Activated CD4-positive, alpha-beta T cell treated with anti-CD3 and anti-CD28 coated beads for 36 hours (primary cell): Measurements from ENCODE around the gene SPINDOC. TPM values are rescaled to one million over a fixed set of nuclear protein-coding genes. Genes with fewer than 3 reads are reported as not detected.

Experiments used
- ATAC-seq: fragments of 200-7000 bp; cut with Tn5 transposase; one replicate; pipeline ENCODE4 v1.10.0; 2021; ENCODE audit warnings: mild to moderate bottlenecking, moderate library complexity
- CTCF ChIA-PET: fragments of 350-600 bp; sonication (Branson Sonifier 250); formaldehyde crosslinking; loops from one replicate; lab custom pipeline; 2021; ENCODE audit warnings: antibody characterized with exemption; lab: Charles Lee
- POLR2A ChIA-PET: fragments of 350-600 bp; sonication (Branson Sonifier 250); formaldehyde crosslinking; loops from one replicate; lab custom pipeline; 2021; ENCODE audit warnings: antibody characterized with exemption, inconsistent platforms; lab: Charles Lee
- DNase-seq: peaks from one replicate; pipeline ENCODE4 v3.0.0-alpha.2; 2020
- H3K27ac Mint-ChIP-seq: one replicate; pipeline ENCODE4 v1.8.0; 2021; ENCODE audit warnings: mixed read lengths
- H3K27me3 Mint-ChIP-seq: one replicate; pipeline ENCODE4 v1.8.0; 2021; ENCODE audit warnings: mixed read lengths
- H3K36me3 Mint-ChIP-seq: one replicate; pipeline ENCODE4 v1.8.0; 2021; ENCODE audit warnings: low read depth, mixed read lengths
- H3K4me1 Mint-ChIP-seq: one replicate; pipeline ENCODE4 v1.8.0; 2021; ENCODE audit warnings: mixed read lengths
- H3K4me3 Mint-ChIP-seq: one replicate; pipeline ENCODE4 v1.8.0; 2021; ENCODE audit warnings: mild to moderate bottlenecking, moderate library complexity, mixed read lengths
- H3K9me3 Mint-ChIP-seq: one replicate; pipeline ENCODE4 v1.8.0; 2021; ENCODE audit warnings: low read depth, mixed read lengths
- intact Hi-C, 2 experiments: fragments of 100-400 bp; cut with DNase I in 1 of 2; cut with micrococcal nuclease in 1 of 2; formaldehyde crosslinking; loops; one replicate each; pipeline versions ENCODE4 v1.14.2 to v1.15.1; 2022 to 2024; cut with DNase I, micrococcal nuclease
- total RNA-seq, 2 experiments: library from RNA; stranded (reverse); gene quantifications; one replicate each; pipeline ENCODE4 v1.2.3, GENCODE V29; 2021

SPINDOC gene
- total RNA-seq, 2 experiments from 2014 or later = 25.7 to 26.2 TPM

DNA sequence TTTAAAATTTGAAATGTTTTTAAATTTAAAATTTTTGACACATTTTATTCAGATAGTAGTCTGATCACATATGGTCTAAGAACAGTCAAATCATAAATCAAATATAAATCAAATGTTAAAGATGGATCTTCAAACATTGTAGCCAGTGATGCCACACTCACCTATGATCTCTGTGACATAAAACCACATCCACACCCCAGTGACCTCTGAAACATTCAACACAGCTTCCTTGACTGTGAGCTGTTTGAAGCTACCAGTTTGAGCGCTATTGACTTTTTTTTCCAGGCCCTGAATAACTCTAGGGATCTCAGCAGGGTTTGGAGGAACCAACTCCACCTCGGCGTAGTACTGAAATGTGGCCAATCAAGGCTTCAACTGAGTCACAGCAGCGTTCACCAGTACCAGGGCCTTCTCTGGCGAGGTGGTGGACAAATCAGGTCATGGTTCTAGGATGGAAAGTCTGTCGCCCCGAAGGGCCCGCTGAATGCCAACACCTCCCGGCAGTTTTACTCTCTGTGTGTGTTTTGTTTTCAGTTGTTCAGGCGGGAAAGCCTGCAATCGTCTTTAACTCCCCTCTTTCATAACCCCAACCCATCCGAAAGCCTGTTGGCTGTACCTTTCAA is 21.4 kb downstream of the SPINDOC start:
- Mint-ChIP-seq H3K4me3 (no peak overlapping the region), H3K9me3 (no peaks in the 10 kb centered on the region), H3K4me1 (peaks cover 14% of the 10 kb centered on the region), H3K36me3 (no peaks in the 10 kb centered on the region), H3K27ac (no peak overlapping the region), H3K27me3 (no peaks in the 10 kb centered on the region)
- intact Hi-C loops = loop anchor here (5.0 kb wide), 3 partner anchors 53 to 333 kb away; partner anchors contain the start of genes MACROD1 (in 1 of the 2) and OTUB1 (in 1 of the 2)
- ChIA-PET POLR2A (no interaction called here), CTCF (interaction anchor here (5.8 kb wide), 1 partner anchor 110 kb away, joined by 72 read pairs; no protein-coding TSS in a partner anchor)
- DNase-seq (no peak), ATAC-seq (no peak)

DNA sequence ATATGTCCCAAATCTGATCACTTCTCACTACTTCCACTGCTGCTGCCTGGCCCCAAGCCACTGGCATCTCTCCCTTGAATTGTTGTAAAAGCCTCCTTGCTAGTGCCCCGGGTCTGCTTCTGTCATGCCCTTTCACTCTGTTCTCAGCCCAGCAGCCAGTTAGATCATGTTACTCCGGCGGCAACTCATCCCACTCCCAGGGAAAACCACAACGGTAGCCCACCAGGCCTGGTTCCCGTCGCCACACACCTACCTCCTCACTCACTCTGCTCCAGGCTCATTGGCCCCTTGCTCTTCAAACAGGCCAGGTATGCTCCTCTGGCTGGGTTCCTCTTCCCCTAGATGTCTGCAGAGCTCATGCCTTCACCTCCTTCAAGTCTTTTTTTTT is 21.9 kb downstream of the SPINDOC start:
- intact Hi-C loops = loop anchor here (5.0 kb wide), 3 partner anchors 52 to 332 kb away; partner anchors contain the start of genes MACROD1 (in 1 of the 2) and OTUB1 (in 1 of the 2)
- DNase-seq = no peak
- POLR2A ChIA-PET = no interaction called here
- H3K36me3 Mint-ChIP-seq = peaks cover 2% of the 10 kb centered on the region
- ATAC-seq = no peak
- no peak overlapping the region for H3K27ac Mint-ChIP-seq
- no peaks in the 10 kb centered on the region for H3K27me3 Mint-ChIP-seq
- H3K9me3 Mint-ChIP-seq = no peaks in the 10 kb centered on the region
- CTCF ChIA-PET = interaction anchor here (0.8 to 5.8 kb wide), 4 partner anchors 9 to 109 kb away, joined by 4 to 72 read pairs (median 4); no protein-coding TSS in a partner anchor
- no peak overlapping the region for H3K4me3 Mint-ChIP-seq
- peaks cover 14% of the 10 kb centered on the region for H3K4me1 Mint-ChIP-seq

DNA sequence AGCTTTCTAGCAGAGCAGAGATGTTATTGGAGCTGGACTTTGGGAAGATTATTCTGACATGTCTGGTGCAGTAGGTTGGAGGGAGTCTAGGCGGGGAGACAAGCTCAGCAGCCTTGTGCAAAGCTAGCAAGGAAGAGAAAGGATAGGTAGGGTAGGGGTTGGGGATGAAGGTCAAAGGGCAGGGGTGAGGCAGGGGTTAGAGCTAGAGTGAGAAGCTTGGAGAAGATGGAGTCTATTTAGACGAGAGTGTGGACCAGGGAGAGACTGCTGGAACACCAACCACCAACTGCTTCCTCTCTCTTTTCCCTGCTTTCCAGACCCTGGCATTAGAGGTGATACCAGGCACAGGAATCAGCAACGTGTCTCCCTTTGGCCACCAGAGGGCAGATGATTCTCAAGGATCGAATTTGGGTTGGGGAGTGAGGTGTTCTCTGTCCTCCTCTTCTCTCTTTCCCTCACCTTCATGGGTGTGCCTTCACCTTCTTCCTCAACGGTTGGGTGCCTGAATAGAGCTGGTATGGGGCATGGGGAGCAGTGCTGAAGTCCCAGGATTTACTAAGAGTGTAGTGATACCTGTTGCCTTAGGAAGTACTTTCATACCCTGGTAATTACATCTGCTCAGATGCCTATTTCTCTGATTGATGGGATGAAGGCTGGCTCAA is 23.9 kb downstream of the SPINDOC start:
- DNase-seq = peak; percentile 84
- Mint-ChIP-seq H3K4me1 (peaks cover 34% of the 10 kb centered on the region), H3K4me3 (no peak overlapping the region), H3K9me3 (no peaks in the 10 kb centered on the region), H3K36me3 (peaks cover 8% of the 10 kb centered on the region), H3K27ac (peak overlapping the region; percentile 73), H3K27me3 (no peaks in the 10 kb centered on the region)
- POLR2A ChIA-PET = no interaction called here
- ATAC-seq = no peak
- intact Hi-C loops = loop anchor here (1.0 to 5.0 kb wide), 9 partner anchors 50 to 330 kb away; partner anchors contain the start of genes MACROD1 (in 1 of the 2) and OTUB1 (in 1 of the 2)
- CTCF ChIA-PET = interaction anchor here (0.6 to 5.8 kb wide), 35 partner anchors 11 to 367 kb away, joined by 3 to 72 read pairs (median 4); partner anchors contain the start of genes COX8A, NAA40, RCOR2 and SPINDOC

DNA sequence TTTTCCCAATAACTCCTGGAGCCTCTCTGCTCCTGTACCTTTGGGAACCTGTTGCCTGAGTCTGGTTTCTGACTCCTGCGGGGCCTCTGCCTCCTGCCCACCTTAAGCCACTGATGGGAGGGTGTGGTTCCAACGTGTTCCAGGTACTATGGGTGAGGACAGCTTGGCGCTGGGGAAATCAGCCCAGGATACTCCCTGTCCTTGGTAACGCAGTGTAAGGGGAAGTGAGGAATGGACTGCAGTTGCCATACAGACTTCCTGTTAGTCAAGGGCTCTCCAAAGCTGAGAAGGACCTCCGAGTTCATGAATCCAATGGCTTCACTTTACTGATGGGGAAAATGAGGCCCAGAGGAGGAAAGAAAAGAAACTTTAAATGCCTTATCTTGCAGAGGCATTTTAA is 24.5 kb downstream of the SPINDOC start:
- no peaks in the 10 kb centered on the region for H3K27me3 Mint-ChIP-seq
- peak overlapping the region; percentile 97 for H3K4me3 Mint-ChIP-seq
- POLR2A ChIA-PET = no interaction called here
- H3K9me3 Mint-ChIP-seq = no peaks in the 10 kb centered on the region
- DNase-seq = no peak
- CTCF ChIA-PET = interaction anchor here (0.7 to 5.8 kb wide), 28 partner anchors 10 to 310 kb away, joined by 3 to 72 read pairs (median 4); partner anchors contain the start of genes COX8A, NAA40, RCOR2 and RTN3
- ATAC-seq = no peak
- H3K27ac Mint-ChIP-seq = peak overlapping the region; percentile 73
- intact Hi-C loops = loop anchor here (1.0 to 5.0 kb wide), 21 partner anchors 24 to 481 kb away; partner anchors contain the start of genes OTUB1 (in 2 of the 2), ATL3 (in 1 of the 2), COX8A (in 1 of the 2) and FKBP2 (in 1 of the 2)
- peaks cover 38% of the 10 kb centered on the region for H3K4me1 Mint-ChIP-seq
- peaks cover 10% of the 10 kb centered on the region for H3K36me3 Mint-ChIP-seq

DNA sequence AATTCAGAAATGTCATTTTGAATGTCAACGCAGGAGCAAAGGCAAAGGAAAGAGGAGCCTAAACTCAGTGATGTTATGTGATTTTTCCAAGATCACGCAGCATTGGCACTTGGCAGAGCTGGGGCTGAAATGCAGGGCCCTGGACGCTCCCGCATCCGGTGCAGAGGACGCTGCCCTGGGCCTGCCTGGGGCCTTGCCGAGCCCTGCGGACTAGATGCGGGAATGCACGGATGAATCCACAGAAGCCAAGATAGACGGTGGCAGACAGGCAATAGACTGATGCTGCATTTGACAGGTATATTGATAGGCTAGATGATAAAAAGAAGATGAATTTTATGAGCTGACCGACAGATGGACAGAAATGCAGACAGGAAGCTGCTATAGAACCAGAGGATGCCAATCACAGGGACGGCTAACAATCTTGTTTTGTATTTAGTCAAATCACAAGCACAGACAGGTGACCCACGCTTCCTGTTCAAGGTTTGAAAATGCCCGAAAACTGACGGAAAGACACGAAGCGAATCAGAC is 25.0 kb downstream of the SPINDOC start:
- no peak for ATAC-seq

DNA sequence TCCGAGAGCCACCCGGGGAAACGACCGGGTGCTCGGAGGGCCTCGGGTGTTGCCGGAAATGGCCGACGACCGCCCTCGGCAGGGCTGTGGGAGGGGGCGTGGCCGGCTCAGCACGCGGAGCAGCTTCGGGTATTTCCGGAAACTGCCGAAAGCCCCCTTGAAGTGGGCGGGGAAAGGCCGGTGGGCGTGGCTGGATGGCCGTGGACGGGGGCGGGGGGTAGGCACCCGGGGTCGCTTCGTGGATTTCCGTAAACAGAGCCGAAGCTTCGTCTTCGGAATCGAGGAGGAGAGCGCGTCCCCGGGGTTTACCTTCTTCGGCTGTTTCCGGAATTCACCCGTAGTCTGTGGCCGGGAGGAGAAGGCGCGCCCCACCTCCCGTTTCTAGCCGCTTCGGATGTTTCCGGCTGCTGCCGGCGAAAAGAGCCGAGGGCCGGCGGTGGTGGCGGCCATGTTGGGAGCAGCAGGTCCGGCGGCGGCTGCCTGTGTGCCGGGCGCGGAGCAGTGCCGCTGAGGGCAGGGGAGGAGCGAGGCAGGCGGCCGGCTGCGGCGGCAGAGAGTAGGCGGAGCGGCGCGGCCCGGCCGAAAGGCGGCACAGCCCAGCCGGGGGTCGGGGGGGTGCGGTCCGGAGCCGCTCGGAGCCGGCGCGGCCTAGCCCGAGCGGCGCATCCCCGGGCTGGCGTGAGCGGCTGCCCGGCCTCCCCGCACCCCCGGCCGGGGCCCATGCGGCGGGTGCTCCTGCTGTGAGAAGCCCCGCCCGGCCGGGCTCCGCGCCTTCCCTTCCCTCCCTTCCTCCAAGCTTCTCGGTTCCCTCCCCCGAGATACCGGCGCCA is 25.6 kb downstream of the SPINDOC start, which contains the start of gene MARK2:
TSS of gene MARK2 (plus strand) at position 433 of the 830 bp plus-strand sequence. CDS start at position 830, 397 bp downstream.
- peak within 1 kb of the TSS; percentile 87 for H3K27ac Mint-ChIP-seq
- peak within 1 kb of the TSS; percentile 97 for H3K4me3 Mint-ChIP-seq
- DNase-seq (peak; percentile 100), ATAC-seq (peak; percentile 90)
- no peaks in the 10 kb centered on the region for H3K9me3 Mint-ChIP-seq
- POLR2A ChIA-PET = interaction anchor here (0.6 to 1.1 kb wide), 7 partner anchors 11 to 998 kb away, joined by 3 to 12 read pairs (median 3); no protein-coding TSS in a partner anchor
- peaks cover 17% of the 10 kb centered on the region for H3K36me3 Mint-ChIP-seq
- no peaks in the 10 kb centered on the region for H3K27me3 Mint-ChIP-seq
- intact Hi-C loops = loop anchor here (1.0 to 5.0 kb wide), 17 partner anchors 26 to 480 kb away; partner anchors contain the start of genes OTUB1 (in 2 of the 2), ATL3 (in 1 of the 2), COX8A (in 1 of the 2) and FKBP2 (in 1 of the 2)
- H3K4me1 Mint-ChIP-seq = peaks cover 48% of the 10 kb centered on the region
- CTCF ChIA-PET = interaction anchor here (0.6 to 5.8 kb wide), 25 partner anchors 8 to 368 kb away, joined by 3 to 72 read pairs (median 4); partner anchors contain the start of genes COX8A, RCOR2, RTN3 and SPINDOC

More for the DNA sequence above, 25.0 kb downstream of the SPINDOC start:
- Mint-ChIP-seq H3K9me3 (no peaks in the 10 kb centered on the region), H3K4me3 (peak overlapping the region; percentile 97), H3K27ac (peak overlapping the region; percentile 73), H3K36me3 (peaks cover 14% of the 10 kb centered on the region), H3K4me1 (peaks cover 43% of the 10 kb centered on the region), H3K27me3 (no peaks in the 10 kb centered on the region)
- intact Hi-C loops = loop anchor here (1.0 to 5.0 kb wide), 15 partner anchors 25 to 481 kb away; partner anchors contain the start of genes OTUB1 (in 2 of the 2), ATL3 (in 1 of the 2), COX8A (in 1 of the 2) and FKBP2 (in 1 of the 2)
- CTCF ChIA-PET = interaction anchor here (0.6 to 5.8 kb wide), 32 partner anchors 9 to 369 kb away, joined by 3 to 72 read pairs (median 4); partner anchors contain the start of genes COX8A, NAA40, RCOR2 and RTN3
- DNase-seq = no peak
- POLR2A ChIA-PET = interaction anchor here (0.8 to 1.1 kb wide), 5 partner anchors 12 to 997 kb away, joined by 3 to 6 read pairs (median 3); no protein-coding TSS in a partner anchor

DNA sequence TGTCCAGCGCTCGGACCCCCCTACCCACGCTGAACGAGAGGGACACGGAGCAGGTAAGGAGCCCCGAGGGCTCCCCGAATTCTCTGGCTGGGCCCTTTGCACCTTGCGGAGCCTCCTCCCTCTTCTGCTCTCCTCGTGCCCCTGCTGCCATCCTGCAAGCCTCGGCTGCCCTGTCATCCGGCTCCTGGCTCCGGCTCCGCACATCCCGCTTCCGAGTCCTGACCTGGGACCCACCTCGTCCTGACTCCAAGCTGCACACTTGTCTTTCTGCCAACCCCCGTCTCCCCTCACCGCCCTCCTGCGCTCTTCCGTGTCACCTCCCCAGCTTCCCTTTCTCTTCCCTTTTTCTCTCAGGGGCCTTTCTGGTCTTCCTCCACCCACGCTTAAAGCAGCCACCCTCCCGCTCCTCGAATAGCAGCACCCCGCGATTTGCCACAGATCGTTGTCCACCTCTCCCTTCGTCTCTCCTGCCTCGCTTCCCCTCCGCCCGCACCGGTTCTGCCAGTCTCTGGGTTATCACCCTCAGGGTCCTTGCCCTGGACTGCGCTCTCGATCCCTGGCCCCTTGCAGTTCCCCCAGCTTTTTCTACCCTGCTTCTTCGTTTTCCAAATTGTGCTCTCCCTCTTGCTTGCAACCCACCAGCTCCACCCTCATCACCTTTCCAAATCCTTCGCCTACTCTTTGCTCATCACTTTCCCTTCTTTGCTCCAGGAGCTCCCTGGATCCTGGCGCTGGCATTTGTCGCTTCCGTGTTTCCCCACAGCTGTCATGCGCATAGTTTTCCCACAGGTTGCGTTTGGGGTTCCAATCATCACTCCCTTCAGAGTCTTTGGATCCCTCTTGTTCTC is 26.5 kb downstream of the SPINDOC start:
- H3K27me3 Mint-ChIP-seq = no peaks in the 10 kb centered on the region
- peak overlapping the region; percentile 97 for H3K4me3 Mint-ChIP-seq
- peaks cover 56% of the 10 kb centered on the region for H3K4me1 Mint-ChIP-seq
- ATAC-seq (no peak), DNase-seq (peak; percentile 59)
- ChIA-PET POLR2A (interaction anchor here (0.6 kb wide), 2 partner anchors 18 to 43 kb away, joined by 3 to 12 read pairs; no protein-coding TSS in a partner anchor), CTCF (interaction anchor here (0.9 to 1.5 kb wide), 5 partner anchors 8 to 107 kb away, joined by 3 to 5 read pairs (median 4); no protein-coding TSS in a partner anchor)
- peak overlapping the region; percentile 87 for H3K27ac Mint-ChIP-seq
- no peaks in the 10 kb centered on the region for H3K9me3 Mint-ChIP-seq
- H3K36me3 Mint-ChIP-seq = peaks cover 17% of the 10 kb centered on the region
- intact Hi-C loops = loop anchor here (1.0 to 5.0 kb wide), 8 partner anchors 27 to 479 kb away; partner anchors contain the start of genes FKBP2 (in 1 of the 2), MACROD1 (in 1 of the 2), NAA40 (in 1 of the 2) and OTUB1 (in 1 of the 2)

DNA sequence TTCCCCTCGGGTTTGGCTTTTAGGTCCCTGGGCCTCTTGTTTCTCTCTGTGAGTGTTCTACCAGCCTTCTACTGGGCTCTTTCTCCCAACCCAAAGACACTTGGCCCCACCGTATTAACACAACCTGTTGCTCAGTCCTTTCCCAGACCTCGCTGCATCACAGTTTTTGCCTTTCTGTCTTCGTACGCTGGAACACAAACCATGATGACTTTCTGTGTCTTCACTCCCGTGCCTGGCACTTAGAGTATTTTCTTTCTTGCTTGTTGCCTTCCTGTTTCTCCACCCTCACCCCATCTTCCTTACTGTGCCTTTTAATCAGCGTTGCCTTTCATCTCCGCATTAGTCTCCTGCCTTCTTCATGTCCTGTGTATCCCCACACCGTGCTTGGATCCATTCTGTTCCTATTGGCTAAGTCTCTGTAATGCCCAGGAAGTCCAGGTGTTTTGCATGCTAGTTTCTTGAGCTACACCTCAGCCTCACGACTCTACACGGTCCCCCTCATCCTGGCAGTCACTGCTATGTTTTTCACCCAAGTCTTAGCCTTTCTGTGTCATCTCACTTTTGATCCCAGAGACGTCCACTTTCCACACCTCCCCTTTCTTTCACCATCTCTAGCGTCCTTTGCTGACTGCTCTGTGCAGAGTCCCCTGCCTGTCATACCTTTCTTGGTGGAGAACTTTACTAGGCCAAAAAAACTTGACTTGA is 27.3 kb downstream of the SPINDOC start:
- POLR2A ChIA-PET = no interaction called here
- ATAC-seq = no peak
- H3K9me3 Mint-ChIP-seq = no peaks in the 10 kb centered on the region
- peak; percentile 20 for DNase-seq
- peak overlapping the region; percentile 97 for H3K4me3 Mint-ChIP-seq
- peaks cover 64% of the 10 kb centered on the region for H3K4me1 Mint-ChIP-seq
- intact Hi-C loops = no loop called here
- CTCF ChIA-PET = interaction anchor here (0.7 to 1.3 kb wide), 4 partner anchors 12 to 106 kb away, joined by 3 to 5 read pairs (median 4); no protein-coding TSS in a partner anchor
- H3K27me3 Mint-ChIP-seq = no peaks in the 10 kb centered on the region
- peaks cover 17% of the 10 kb centered on the region for H3K36me3 Mint-ChIP-seq
- H3K27ac Mint-ChIP-seq = peak overlapping the region; percentile 87

DNA sequence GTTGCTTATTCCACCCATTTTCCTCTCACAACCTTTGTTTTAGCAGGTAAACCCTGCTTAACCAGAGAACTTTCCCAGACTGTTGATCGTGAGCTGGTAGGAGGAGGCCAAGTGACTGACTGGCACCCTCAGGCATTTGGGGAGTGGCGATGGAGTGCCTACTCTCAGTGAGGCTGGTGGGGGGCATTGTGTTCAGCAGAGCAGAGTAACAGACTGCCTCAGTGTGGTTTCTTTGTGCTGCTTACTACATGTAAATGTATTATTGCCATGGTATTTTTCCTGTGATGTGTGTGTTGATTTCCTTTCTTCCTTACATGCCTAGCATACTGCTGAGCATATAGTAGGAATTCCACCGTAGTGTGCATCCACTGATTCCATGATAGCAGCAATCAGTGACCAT is 28.3 kb downstream of the SPINDOC start:
- peak overlapping the region; percentile 97 for H3K4me3 Mint-ChIP-seq
- no peak overlapping the region for H3K27ac Mint-ChIP-seq
- no peaks in the 10 kb centered on the region for H3K27me3 Mint-ChIP-seq
- intact Hi-C loops = no loop called here
- H3K4me1 Mint-ChIP-seq = peaks cover 66% of the 10 kb centered on the region
- no peak for DNase-seq
- no peak for ATAC-seq
- H3K9me3 Mint-ChIP-seq = no peaks in the 10 kb centered on the region
- CTCF ChIA-PET = interaction anchor here (0.7 to 1.0 kb wide), 2 partner anchors 9 to 83 kb away, joined by 3 read pairs; no protein-coding TSS in a partner anchor
- POLR2A ChIA-PET = no interaction called here
- H3K36me3 Mint-ChIP-seq = peaks cover 20% of the 10 kb centered on the region
